Smooth muscle cell (in vitro differentiated cells): ENCODE measurements around the gene CAT. TPM values are rescaled to one million over a fixed set of nuclear protein-coding genes. Genes with fewer than 3 reads are reported as not detected.

Experiments used
- DNase-seq: peaks from one replicate; lab custom pipeline; 2025; ENCODE audit not compliant: unreplicated experiment; lab: John Stamatoyannopoulos, UW
- H2AFZ ChIP-seq: fragments of 200-600 bp; sonication (generic); 2 replicates; pipeline ENCODE4 v1.6.0; 2016; ENCODE audit warnings: antibody characterized with exemption, low read depth, mild to moderate bottlenecking
- H3F3A ChIP-seq: fragments of 200-600 bp; sonication (generic); 2 replicates; pipeline ENCODE4 v1.6.0; 2017; ENCODE audit warnings: antibody characterized with exemption, low read depth
- H3K27ac ChIP-seq: fragments of 200-600 bp; sonication (generic); 2 replicates; pipeline ENCODE4 v1.5.1; 2016; ENCODE audit warnings: low read depth, mild to moderate bottlenecking
- H3K27me3 ChIP-seq: fragments of 200-600 bp; sonication (generic); 2 replicates; pipeline ENCODE4 v1.6.1; 2016; ENCODE audit warnings: low read depth, mild to moderate bottlenecking
- H3K36me3 ChIP-seq: fragments of 200-600 bp; sonication (generic); 2 replicates; pipeline ENCODE4 v1.5.1; 2016; ENCODE audit warnings: low read depth
- H3K4me1 ChIP-seq: fragments of 200-600 bp; sonication (generic); 2 replicates; pipeline ENCODE4 v1.5.1; 2016; ENCODE audit warnings: low read depth
- H3K4me2 ChIP-seq: fragments of 200-600 bp; sonication (generic); 2 replicates; pipeline ENCODE4 v1.6.0; 2016; ENCODE audit warnings: mild to moderate bottlenecking
- H3K4me3 ChIP-seq: fragments of 200-600 bp; sonication (generic); 2 replicates; pipeline ENCODE4 v1.5.1; 2016; ENCODE audit warnings: mild to moderate bottlenecking
- H3K79me2 ChIP-seq: fragments of 200-600 bp; sonication (generic); 2 replicates; pipeline ENCODE4 v1.6.0; 2016; ENCODE audit warnings: low read depth, mild to moderate bottlenecking
- H3K9ac ChIP-seq: fragments of 200-600 bp; sonication (generic); 2 replicates; pipeline ENCODE4 v1.6.0; 2016; ENCODE audit warnings: low read depth
- H3K9me3 ChIP-seq: fragments of 200-600 bp; sonication (generic); replicated peaks from 2 replicates; pipeline ENCODE4 v1.5.1; 2016; ENCODE audit warnings: low read depth
- H4K20me1 ChIP-seq: fragments of 200-600 bp; sonication (generic); 2 replicates; pipeline ENCODE4 v1.6.0; 2016; ENCODE audit warnings: low read depth
- CTCF ChIP-seq: fragments of 200-600 bp; sonication (generic); IDR thresholded peaks from 2 replicates; pipeline ENCODE4 v1.5.1; 2017; ENCODE audit warnings: borderline replicate concordance, mild to moderate bottlenecking, antibody characterized with exemption; ENCODE audit not compliant: insufficient read depth, poor library complexity, severe bottlenecking
- WGBS: methylation state at CpG from one replicate; pipeline ENCODE4 v1.1.7; 2016; ENCODE audit warnings: low lambda C conversion rate; 5-methylcytosine and 5-hydroxymethylcytosine counted together
- polyA plus RNA-seq: library from polyadenylated mRNA; unstranded; fragments of >200 nt; fragmentation: Nextera tagmentation; extraction: Ambion mirVana; gene quantifications from 2 replicates; pipeline ENCODE4 v1.2.1, GENCODE V29; 2016
- total RNA-seq: library from RNA; depleted of rRNA; stranded (reverse); fragments of >200 nt; gene quantifications from 2 replicates; pipeline ENCODE4 v1.2.3, GENCODE V29; 2014

The CAT gene
- total and polyA plus RNA-seq, 2 experiments from 2014 or later = not detected

GRCh38 chr11:34449013-34449412, 10.3 kb downstream of the CAT start:
- no peaks in the 10 kb centered on the region for H3K36me3 ChIP-seq
- no peak overlapping the region for H3K4me3 ChIP-seq
- peaks cover 39% of the 10 kb centered on the region for H3K27me3 ChIP-seq
- no peaks in the 10 kb centered on the region for H3K79me2 ChIP-seq
- TF ChIP-seq CTCF = no peak
- H2AFZ ChIP-seq = no peak overlapping the region
- H3K4me1 ChIP-seq = no peaks in the 10 kb centered on the region
- H4K20me1 ChIP-seq = no peaks in the 10 kb centered on the region
- 69% methylated on average over 3 of the region's 3 CpGs for WGBS
- no peak overlapping the region for H3K4me2 ChIP-seq
- no peak overlapping the region for H3K27ac ChIP-seq
- no peaks in the 10 kb centered on the region for H3K9me3 ChIP-seq
- no peak overlapping the region for H3K9ac ChIP-seq
- no peaks in the 10 kb centered on the region for H3F3A ChIP-seq
- DNase-seq = no peak

- H3K36me3 ChIP-seq = no peaks in the 10 kb centered on the region
These were observed 12.3 kb downstream of the CAT start for GRCh38 chr11:34451053-34451452.

GRCh38 chr11:34454308-34455032, 15.7 kb downstream of the CAT start:
- Histone ChIP-seq H3K79me2 (no peaks in the 10 kb centered on the region), H2AFZ (no peak overlapping the region), H3K27ac (no peak overlapping the region), H3K4me3 (no peak overlapping the region), H3K9me3 (no peaks in the 10 kb centered on the region), H4K20me1 (no peaks in the 10 kb centered on the region), H3K27me3 (peaks cover 32% of the 10 kb centered on the region), H3K9ac (no peak overlapping the region), H3K36me3 (no peaks in the 10 kb centered on the region), H3K4me2 (no peak overlapping the region), H3F3A (no peaks in the 10 kb centered on the region), H3K4me1 (no peaks in the 10 kb centered on the region)
- WGBS = 65% methylated on average over 1 of the region's 1 CpG
- TF ChIP-seq CTCF = no peak
- no peak for DNase-seq

More at GRCh38 chr11:34451053-34451452, 12.3 kb downstream of the CAT start:
- Histone ChIP-seq H3K27me3 (peaks cover 40% of the 10 kb centered on the region), H3F3A (no peaks in the 10 kb centered on the region), H3K27ac (no peak overlapping the region), H3K4me1 (no peaks in the 10 kb centered on the region), H3K79me2 (no peaks in the 10 kb centered on the region), H3K9ac (no peak overlapping the region), H3K4me2 (no peak overlapping the region), H2AFZ (no peak overlapping the region), H4K20me1 (no peaks in the 10 kb centered on the region), H3K9me3 (no peaks in the 10 kb centered on the region), H3K4me3 (no peak overlapping the region)
- 95% methylated on average over 3 of the region's 3 CpGs for WGBS
- no peak for TF ChIP-seq CTCF
- no peak for DNase-seq

- Histone ChIP-seq H3K36me3 (no peaks in the 10 kb centered on the region), H3K27me3 (peaks cover 17% of the 10 kb centered on the region), H2AFZ (no peak overlapping the region), H3K4me3 (no peak overlapping the region), H3F3A (no peaks in the 10 kb centered on the region), H3K9ac (no peak overlapping the region), H3K9me3 (no peaks in the 10 kb centered on the region), H3K79me2 (no peaks in the 10 kb centered on the region), H3K27ac (no peak overlapping the region), H4K20me1 (no peaks in the 10 kb centered on the region), H3K4me1 (no peaks in the 10 kb centered on the region), H3K4me2 (no peak overlapping the region)
- no peak for TF ChIP-seq CTCF
- DNase-seq = no peak
- WGBS = 88% methylated on average over 2 of the region's 2 CpGs
These were observed 18.9 kb downstream of the CAT start for GRCh38 chr11:34457607-34458006.
